ENCODE results near the gene TMEM25. TPM values are rescaled to one million over a fixed set of nuclear protein-coding genes. Genes with fewer than 3 reads are reported as not detected.

Gene TMEM25
- total and polyA plus RNA-seq, 2 of the 13 experiments (the other 11 are each of a cell fraction or from before 2014, with no cell fraction given) = 7.5 to 17.2 TPM

- Histone ChIP-seq H2AFZ (ENCODE audit: low read length) (no peak overlapping the region), H4K20me1 (ENCODE audit: insufficient read depth, low read length) (no peaks in the 10 kb centered on the region), H3K9me3 (ENCODE audit: low read length) (no peaks in the 10 kb centered on the region), H3K4me2 (ENCODE audit: low read depth, low read length) (no peak overlapping the region), H3K27ac (ENCODE audit: extremely low read length, insufficient read depth, low read length) (no peak overlapping the region), H3K27me3 (ENCODE audit: control insufficient read depth in 1 of 2, insufficient read depth in 2 of 2, low read length in 2 of 2) (no peaks in the 10 kb centered on the region), H3K9ac (ENCODE audit: insufficient read depth, low read depth, low read length) (no peak overlapping the region), H3K36me3 (replicated peaks in 1 of 2; ENCODE audit: control insufficient read depth in 1 of 2, insufficient read depth in 2 of 2, low read length in 2 of 2) (peaks cover 18 to 33% of the 10 kb centered on the region in 2 experiments), H3K79me2 (ENCODE audit: insufficient read depth, low read length) (no peaks in the 10 kb centered on the region), H3K4me1 (ENCODE audit: insufficient read depth, low read length) (peaks cover 28% of the 10 kb centered on the region), H3K4me3 (replicated peaks in 1 of 3; ENCODE audit: insufficient read depth in 1 of 3, low read depth in 2 of 3, low read length in 3 of 3) (no peak overlapping the region)
- ChIA-PET CTCF (ENCODE audit: low intra/inter-chr PET ratio, low total read pairs) (no interaction called here), POLR2A (no interaction called here)
- no peak for ATAC-seq
- WGBS (ENCODE audit: low lambda C conversion rate) = 92% methylated on average over 6 of the region's 6 CpGs
- DNase-seq (ENCODE audit: low spot score) = no peak
- in situ Hi-C loops (cut with HindIII; ENCODE audit: extremely low pct_ligation_motif_present, low pct_unique_long_range_greater_than_20kb) (no loop called here), intact Hi-C loops (cut with micrococcal nuclease; ENCODE audit: unreplicated experiment) (no loop called here)
- BruUV-seq (replicated peaks) = no TSS peak
- FAIRE-seq = no peak
- TF ChIP-seq KAT2B (IDR thresholded peaks at IDR 0.05; ENCODE audit: borderline replicate concordance, low read depth, low read length) (no peak), ZFP91 (CRISPR knock-in tag; IDR thresholded peaks at IDR 0.05; ENCODE audit: borderline replicate concordance) (no peak), ZNF407 (CRISPR knock-in tag; IDR thresholded peaks at IDR 0.05; ENCODE audit: not compliant biosample characterization) (no peak), ZNF318 (CRISPR knock-in tag; IDR thresholded peaks at IDR 0.05) (no peak)
Measured at GRCh38 chr11:118524757-118525470, 6.1 kb upstream of the TMEM25 start.

Measured in HepG2 (cell line).